Natural killer cell treated with Interleukin-12 subunit alpha and Interleukin-12 subunit beta and Interleukin-15 and Interleukin-18, amount 100 ng/mL, for 72 hours (primary cell): ENCODE data around the gene SNAP47. TPM values are rescaled to one million over a fixed set of nuclear protein-coding genes. Genes with fewer than 3 reads are reported as not detected.

ENCODE experiments used
- ATAC-seq, 2 donors: fragments of 150-1000 bp; cut with Tn5 transposase in 1 of 2; sonication (Bioruptor Pico), chemical (Tn5 transposase) in 1 of 2; 2 replicates each; pipeline ENCODE4 v1.10.0; 2021
- DNase-seq: peaks from one replicate; pipeline ENCODE4 v3.0.0; 2022; ENCODE audit warnings: low spot score
- H3K27ac Mint-ChIP-seq, 2 donors: 1 replicate in 1 of 2; 2 replicates in 1 of 2; pipeline ENCODE4 v1.8.0; 2022; ENCODE audit warnings: mixed read lengths in 2 of 2, mild to moderate bottlenecking in 1 of 2, moderate library complexity in 1 of 2
- H3K27me3 Mint-ChIP-seq, 2 donors: 1 replicate in 1 of 2; 2 replicates in 1 of 2; pipeline ENCODE4 v1.8.0; 2022; ENCODE audit warnings: mixed read lengths in 2 of 2
- H3K36me3 Mint-ChIP-seq: one replicate; pipeline ENCODE4 v1.8.0; 2022; ENCODE audit warnings: mixed read lengths
- H3K4me1 Mint-ChIP-seq, 2 donors: 1 replicate in 1 of 2; 2 replicates in 1 of 2; pipeline ENCODE4 v1.8.0; 2022; ENCODE audit warnings: low read depth in 2 of 2, mixed read lengths in 2 of 2, mild to moderate bottlenecking in 1 of 2
- H3K4me3 Mint-ChIP-seq: one replicate; pipeline ENCODE4 v1.8.0; 2022; ENCODE audit warnings: mixed read lengths
- H3K9me3 Mint-ChIP-seq: 2 replicates; pipeline ENCODE4 v1.8.0; 2022; ENCODE audit warnings: mixed read lengths
- total RNA-seq, 2 donors: library from RNA; stranded (reverse); gene quantifications; one replicate each; pipeline ENCODE4 v1.2.3, GENCODE V29; 2022

SNAP47 gene
- total RNA-seq, 2 donors from 2014 or later, result 23.5 to 32.5 TPM

- peak overlapping the region; percentile 92 for H3K27ac Mint-ChIP-seq
- ATAC-seq (no peak), DNase-seq (no peak)
- peaks cover 26 to 43% of the 10 kb centered on the region in 2 donors for H3K4me1 Mint-ChIP-seq
- no peaks in the 10 kb centered on the region for H3K36me3 Mint-ChIP-seq
- no peaks in the 10 kb centered on the region for H3K9me3 Mint-ChIP-seq
- H3K27me3 Mint-ChIP-seq, result no peaks in the 10 kb centered on the region
- H3K4me3 Mint-ChIP-seq, result peak overlapping the region; percentile 97
Observed at GRCh38 chr1:227735539-227736285, 477 bp downstream of the SNAP47 start.

DNA sequence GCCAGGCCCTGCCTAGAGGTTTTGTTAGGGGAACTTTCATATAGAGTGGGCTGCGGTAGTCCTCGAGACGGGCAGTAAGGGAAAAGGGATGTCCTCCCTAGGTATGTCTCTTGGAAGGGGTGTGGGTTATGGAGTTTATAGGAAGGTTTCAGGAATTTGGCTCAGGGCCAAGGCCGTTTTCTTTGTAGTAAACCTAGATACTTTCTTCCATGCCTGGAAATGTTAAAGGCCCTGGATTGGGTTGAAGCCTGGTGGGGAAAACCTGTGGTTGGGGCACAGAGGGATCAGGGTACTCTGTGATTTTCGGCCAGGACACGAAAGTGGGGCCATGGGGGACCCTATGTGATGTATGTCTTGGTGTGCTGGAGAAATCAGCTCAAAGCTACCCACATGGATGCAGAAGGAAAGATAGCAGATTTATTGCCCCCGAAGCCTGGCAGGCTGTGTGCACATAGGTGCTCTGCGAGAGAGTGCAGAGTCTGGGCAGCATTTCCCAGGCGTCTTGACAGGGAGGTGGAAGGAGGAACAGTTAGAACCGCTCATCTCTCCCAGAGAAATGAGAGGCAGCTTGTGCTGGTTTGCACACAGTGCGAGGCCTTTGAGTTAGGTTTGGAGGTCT is 1.7 kb downstream of the SNAP47 start:
- ATAC-seq (no peak), DNase-seq (no peak)
- peaks cover 32 to 50% of the 10 kb centered on the region in 2 donors for H3K4me1 Mint-ChIP-seq
- H3K9me3 Mint-ChIP-seq, result no peaks in the 10 kb centered on the region
- H3K36me3 Mint-ChIP-seq, result no peaks in the 10 kb centered on the region
- no peaks in the 10 kb centered on the region for H3K27me3 Mint-ChIP-seq
- H3K27ac Mint-ChIP-seq, result peak overlapping the region in 1 of 2 donors; percentile 92
- peak overlapping the region; percentile 3 for H3K4me3 Mint-ChIP-seq

GRCh38 chr1:227738820-227739219 is 3.6 kb downstream of the SNAP47 start:
- H3K36me3 Mint-ChIP-seq, result no peaks in the 10 kb centered on the region
- no peak overlapping the region for H3K27ac Mint-ChIP-seq
- ATAC-seq (no peak), DNase-seq (no peak)
- peaks cover 32 to 43% of the 10 kb centered on the region in 2 donors for H3K4me1 Mint-ChIP-seq
- no peak overlapping the region for H3K4me3 Mint-ChIP-seq
- H3K27me3 Mint-ChIP-seq, result no peaks in the 10 kb centered on the region
- H3K9me3 Mint-ChIP-seq, result no peaks in the 10 kb centered on the region

- Mint-ChIP-seq H3K27me3 (no peaks in the 10 kb centered on the region), H3K36me3 (no peaks in the 10 kb centered on the region), H3K9me3 (no peaks in the 10 kb centered on the region), H3K4me3 (no peak overlapping the region), H3K27ac (no peak overlapping the region), H3K4me1 (peaks cover 28 to 45% of the 10 kb centered on the region in 2 donors)
- no peak for DNase-seq
- no peak for ATAC-seq
Observed at GRCh38 chr1:227739636-227740035, 4.4 kb downstream of the SNAP47 start.

- Mint-ChIP-seq H3K36me3 (no peaks in the 10 kb centered on the region), H3K27ac (no peak overlapping the region), H3K4me1 (peaks cover 27 to 48% of the 10 kb centered on the region in 2 donors), H3K4me3 (no peak overlapping the region), H3K27me3 (no peaks in the 10 kb centered on the region), H3K9me3 (no peaks in the 10 kb centered on the region)
- DNase-seq, result no peak
- no peak for ATAC-seq
Observed at GRCh38 chr1:227740401-227740960, 5.2 kb downstream of the SNAP47 start.

DNA sequence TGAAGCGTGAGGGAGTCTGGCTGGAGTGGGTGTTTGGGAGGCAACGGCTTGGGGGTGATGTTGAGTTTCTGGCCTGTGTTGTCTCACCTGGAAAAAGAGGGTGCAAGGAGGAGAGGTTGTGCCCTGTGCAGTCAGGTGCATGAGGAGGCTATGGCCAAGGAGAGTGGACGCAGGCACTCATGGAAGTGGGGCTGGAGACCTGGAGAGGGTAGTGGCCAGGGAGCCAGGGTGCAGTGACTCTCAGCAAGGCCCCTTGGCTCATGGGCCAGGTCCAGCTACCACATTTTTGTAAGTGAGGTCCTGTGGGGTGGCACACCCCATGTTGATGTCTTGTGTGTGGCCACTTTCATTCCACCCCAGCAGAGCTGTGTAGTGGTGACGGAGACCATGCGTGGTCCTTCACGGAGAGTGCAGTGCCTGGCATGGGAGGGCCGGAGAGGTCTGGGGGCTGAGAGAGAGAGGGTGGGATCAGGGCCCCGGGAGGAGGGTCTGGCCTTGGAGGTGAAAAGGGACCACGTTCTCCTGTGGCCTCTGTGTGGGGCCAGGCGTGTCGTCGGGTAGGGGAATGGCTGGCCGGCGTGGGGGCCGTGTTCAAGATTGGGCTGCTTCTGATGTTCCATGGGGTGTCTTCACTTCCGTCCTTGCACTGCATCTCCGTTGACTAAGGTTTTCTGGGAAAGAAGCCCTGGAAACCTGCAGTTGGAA is 6.1 kb downstream of the SNAP47 start:
- H3K36me3 Mint-ChIP-seq, result no peaks in the 10 kb centered on the region

DNA sequence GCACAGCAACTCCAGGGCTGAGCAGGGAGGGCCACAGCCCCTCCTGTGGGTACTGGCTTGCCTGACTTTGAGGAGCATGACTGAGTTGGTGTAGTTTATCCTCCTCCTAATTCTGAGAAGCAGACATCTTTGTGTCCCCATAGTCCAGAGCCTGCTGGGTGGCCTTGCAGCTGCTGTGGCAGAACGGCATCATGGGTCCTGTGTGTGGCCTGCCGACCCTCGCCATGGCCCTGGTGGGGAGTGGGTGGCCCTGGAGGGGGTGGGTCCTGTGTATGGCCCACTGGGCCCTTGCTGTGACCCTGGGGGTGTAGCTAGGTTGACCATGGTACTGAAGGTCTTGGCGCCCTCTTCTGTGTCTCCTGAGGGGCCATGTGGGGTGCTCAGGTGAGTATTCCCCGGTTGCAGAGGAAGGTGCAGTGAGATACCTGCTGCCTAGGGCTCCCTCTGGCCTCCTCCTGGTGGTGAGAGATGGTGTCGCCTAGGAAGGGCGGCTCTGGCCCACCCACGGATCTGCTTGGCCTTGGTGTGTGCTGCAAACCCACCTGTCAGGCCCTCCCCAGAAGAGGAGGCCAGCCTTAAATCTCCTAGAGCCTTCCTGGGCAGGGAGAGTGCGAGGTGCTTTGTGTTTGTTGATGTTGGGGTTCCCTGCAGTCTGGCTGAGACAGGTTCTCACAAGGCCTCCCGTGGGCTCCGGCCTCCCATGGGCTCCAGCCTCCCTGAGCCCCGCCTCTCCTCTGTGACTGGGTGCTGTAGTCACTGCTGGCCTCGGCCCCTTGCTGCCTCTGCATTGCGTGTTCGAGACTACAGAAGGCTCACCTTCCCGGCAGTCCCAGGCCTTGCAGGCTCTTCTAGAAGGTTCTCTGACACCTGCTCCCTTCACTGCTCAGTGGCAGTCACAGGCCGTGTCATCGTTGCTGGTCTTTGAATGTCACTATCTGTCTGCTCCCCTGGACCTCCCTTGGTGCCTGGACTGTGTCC is 7.8 kb downstream of the SNAP47 start:
- Mint-ChIP-seq H3K4me3 (no peak overlapping the region), H3K9me3 (no peaks in the 10 kb centered on the region), H3K4me1 (peaks cover 19 to 37% of the 10 kb centered on the region in 2 donors), H3K27ac (no peak overlapping the region), H3K36me3 (no peaks in the 10 kb centered on the region), H3K27me3 (no peaks in the 10 kb centered on the region)
- ATAC-seq (peak; percentile 19 to 26), DNase-seq (no peak)

More for the DNA sequence above, 6.1 kb downstream of the SNAP47 start:
- no peaks in the 10 kb centered on the region for H3K9me3 Mint-ChIP-seq
- H3K4me3 Mint-ChIP-seq, result no peak overlapping the region
- H3K4me1 Mint-ChIP-seq, result peaks cover 19 to 41% of the 10 kb centered on the region in 2 donors
- H3K27me3 Mint-ChIP-seq, result no peaks in the 10 kb centered on the region
- ATAC-seq (no peak), DNase-seq (no peak)
- H3K27ac Mint-ChIP-seq, result peak overlapping the region in 1 of 2 donors; percentile 32

DNA sequence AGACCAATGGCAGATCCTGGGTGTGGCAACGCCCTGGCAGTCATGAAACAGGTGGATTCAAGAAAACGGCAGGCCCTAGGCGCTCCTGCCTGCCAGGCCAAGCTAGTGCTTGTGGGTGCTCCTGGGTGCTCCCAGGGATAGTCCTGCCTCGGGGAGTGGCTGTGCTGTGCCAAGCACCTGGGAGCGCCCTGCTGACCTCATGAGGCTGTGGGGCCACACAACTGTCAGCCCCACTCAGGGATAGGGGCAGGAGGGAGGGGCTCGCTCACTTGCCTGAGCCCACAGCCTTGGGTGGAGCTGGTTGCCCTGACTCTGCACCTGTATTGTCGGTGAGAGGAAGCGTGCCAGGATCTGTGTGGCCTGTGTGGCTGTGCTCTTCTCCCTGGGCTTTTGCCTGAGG is 9.4 kb downstream of the SNAP47 start:
- H3K27me3 Mint-ChIP-seq, result no peaks in the 10 kb centered on the region
- no peak overlapping the region for H3K4me3 Mint-ChIP-seq
- peaks cover 30 to 43% of the 10 kb centered on the region in 2 donors for H3K4me1 Mint-ChIP-seq
- ATAC-seq, result no peak
- no peaks in the 10 kb centered on the region for H3K9me3 Mint-ChIP-seq
- peak; percentile 44 for DNase-seq
- H3K27ac Mint-ChIP-seq, result no peak overlapping the region
- H3K36me3 Mint-ChIP-seq, result peaks cover 4% of the 10 kb centered on the region

DNA sequence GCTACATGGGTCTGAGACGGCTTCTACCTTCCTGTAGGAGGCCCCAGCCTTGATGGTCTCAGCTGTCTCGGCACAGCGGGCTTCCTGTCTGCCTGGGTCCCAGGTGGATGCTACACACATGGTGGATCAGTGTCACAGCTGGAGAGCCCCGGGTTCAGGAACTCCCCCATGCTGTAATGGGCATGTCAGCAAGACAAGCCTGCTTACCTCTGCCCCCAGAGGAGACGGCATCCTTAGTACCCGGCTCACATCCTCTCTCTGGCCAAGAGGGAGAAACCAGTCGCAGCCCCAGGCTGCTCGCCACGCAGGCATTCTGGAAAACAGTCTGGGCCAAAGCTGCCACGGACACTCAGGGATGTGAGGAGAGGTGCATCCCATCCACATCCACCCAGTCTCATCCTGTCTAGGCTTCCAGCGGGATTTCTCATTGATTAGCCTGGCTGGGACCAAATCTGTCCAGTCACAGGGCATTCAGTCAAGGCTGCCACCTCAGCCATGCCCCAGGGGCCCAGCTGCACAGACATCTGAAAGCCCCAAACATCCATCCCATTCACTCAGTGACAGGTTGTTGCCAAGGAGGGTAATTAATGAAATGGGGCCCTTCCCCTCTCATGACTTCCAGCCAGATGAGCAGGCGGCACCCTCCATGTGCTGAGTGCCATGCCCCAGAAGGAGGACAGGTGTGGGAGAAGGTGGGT is 10.5 kb downstream of the SNAP47 start:
- no peaks in the 10 kb centered on the region for H3K9me3 Mint-ChIP-seq
- peak; percentile 34 for DNase-seq
- H3K27ac Mint-ChIP-seq, result no peak overlapping the region
- H3K4me3 Mint-ChIP-seq, result no peak overlapping the region
- H3K27me3 Mint-ChIP-seq, result no peaks in the 10 kb centered on the region
- H3K4me1 Mint-ChIP-seq, result peaks cover 22 to 34% of the 10 kb centered on the region in 2 donors
- ATAC-seq, result no peak
- H3K36me3 Mint-ChIP-seq, result peaks cover 6% of the 10 kb centered on the region

- Mint-ChIP-seq H3K36me3 (peaks cover 6% of the 10 kb centered on the region), H3K9me3 (no peaks in the 10 kb centered on the region), H3K4me3 (peak overlapping the region; percentile 20), H3K4me1 (peaks cover 16 to 31% of the 10 kb centered on the region in 2 donors), H3K27me3 (no peaks in the 10 kb centered on the region), H3K27ac (no peak overlapping the region)
- no peak for DNase-seq
- no peak for ATAC-seq
Observed at GRCh38 chr1:227746676-227747075, 11.4 kb downstream of the SNAP47 start.

DNA sequence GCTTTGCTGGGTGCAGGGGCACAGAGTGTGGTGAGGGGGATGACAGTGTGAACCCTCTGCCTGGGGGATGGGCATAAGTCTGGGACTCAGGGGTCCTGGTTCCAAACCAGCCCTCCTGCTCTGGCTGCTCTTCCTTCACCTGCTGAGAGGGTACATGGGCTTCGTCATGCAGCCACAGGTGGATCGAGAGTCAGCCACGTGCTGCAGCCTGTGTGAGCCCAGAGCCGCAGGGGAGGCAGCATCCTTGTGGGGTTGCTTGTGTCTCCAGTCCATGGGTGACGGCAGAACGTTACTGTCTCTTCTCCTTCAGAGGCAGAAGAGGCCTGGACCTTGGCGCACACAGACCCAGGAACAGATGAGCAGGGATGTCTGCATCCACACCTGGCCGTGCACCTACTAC is 12.1 kb downstream of the SNAP47 start:
- H3K4me1 Mint-ChIP-seq, result peaks cover 16 to 35% of the 10 kb centered on the region in 2 donors
- no peak for ATAC-seq
- DNase-seq, result no peak
- H3K27ac Mint-ChIP-seq, result no peak overlapping the region
- no peaks in the 10 kb centered on the region for H3K27me3 Mint-ChIP-seq
- peaks cover 6% of the 10 kb centered on the region for H3K36me3 Mint-ChIP-seq
- no peaks in the 10 kb centered on the region for H3K9me3 Mint-ChIP-seq
- no peak overlapping the region for H3K4me3 Mint-ChIP-seq

DNA sequence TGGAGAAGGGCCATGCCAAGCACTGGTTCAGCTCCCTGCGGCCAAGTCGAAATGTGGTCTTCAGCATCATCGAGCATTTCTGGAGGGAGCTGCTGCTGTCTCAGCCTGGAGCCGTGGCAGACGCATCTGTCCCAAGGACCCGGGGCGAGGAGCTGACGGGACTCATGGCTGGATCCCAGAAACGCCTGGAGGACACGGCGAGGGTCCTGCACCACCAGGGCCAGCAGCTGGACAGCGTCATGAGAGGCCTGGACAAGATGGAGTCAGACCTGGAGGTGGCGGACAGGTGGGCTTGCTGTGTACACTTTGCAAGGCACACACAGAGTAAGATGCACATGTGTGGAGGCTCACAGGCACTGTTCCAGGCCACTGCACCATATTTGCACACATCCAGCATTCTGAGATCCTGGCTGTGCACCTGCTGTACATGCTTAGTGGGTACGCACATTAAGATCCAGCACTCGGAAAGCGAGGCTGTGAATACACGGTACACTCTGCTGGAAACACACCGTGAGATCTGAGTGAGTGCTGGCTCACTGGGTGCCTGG is 12.8 kb downstream of the SNAP47 start:
- Mint-ChIP-seq H3K27me3 (no peaks in the 10 kb centered on the region), H3K4me1 (peaks cover 16 to 36% of the 10 kb centered on the region in 2 donors), H3K36me3 (peaks cover 6% of the 10 kb centered on the region), H3K9me3 (no peaks in the 10 kb centered on the region), H3K27ac (no peak overlapping the region), H3K4me3 (peak overlapping the region; percentile 41)
- DNase-seq (no peak), ATAC-seq (no peak)
